ENCODE results near the gene EPHB1.

- TF ChIP-seq GATA3 (IDR thresholded peaks at IDR 0.05; ENCODE audit: low read depth, low read length): no peak
- TF ChIP-seq GATA2 (IDR thresholded peaks at IDR 0.05; ENCODE audit: low read depth, low read length): no peak
Observed at GRCh38 chr3:135141672-135142071, 346.6 kb downstream of the EPHB1 start.

Measured in SH-SY5Y (cell line).